Heart left ventricle (tissue), 16 donors: ENCODE data around the gene SPATC1L. TPM values are rescaled to one million over a fixed set of nuclear protein-coding genes. Genes with fewer than 3 reads are reported as not detected.

Experiments used
- ATAC-seq, 4 donors: fragments of 200-7000 bp; cut with Tn5 transposase; one replicate each; pipeline ENCODE4 v1.9.1; 2020 to 2022; ENCODE audit warnings: moderate library complexity in 4 of 4, mild to moderate bottlenecking in 3 of 4, moderate number of reproducible peaks in 1 of 4
- DNase-seq, 5 donors: peaks; one replicate each; pipeline ENCODE4 v3.0.0-alpha.2; 2020
- H3K27ac ChIP-seq, 12 donors: fragments of 200-600 bp; sonication (generic) in 4 of 12; one replicate each; pipeline versions ENCODE4 v1.5.0 to v1.8.0; 2016 to 2022; ENCODE audit warnings: mild to moderate bottlenecking in 2 of 12
- H3K27me3 ChIP-seq, 9 donors: fragments of 200-600 bp; sonication (generic) in 2 of 9; one replicate each; pipeline versions ENCODE4 v1.5.1 to v1.8.0; 2016 to 2022; ENCODE audit warnings: mild to moderate bottlenecking in 3 of 9
- H3K36me3 ChIP-seq, 9 donors: fragments of 200-600 bp; sonication (generic) in 2 of 9; one replicate each; pipeline versions ENCODE4 v1.5.0 to v1.8.0; 2018 to 2022; ENCODE audit warnings: mild to moderate bottlenecking in 2 of 9
- H3K4me1 ChIP-seq, 12 donors: fragments of 200-600 bp; sonication (generic) in 4 of 12; one replicate each; pipeline versions ENCODE4 v1.5.0 to v1.8.0; 2016 to 2022; ENCODE audit warnings: mild to moderate bottlenecking in 3 of 12
- H3K4me3 ChIP-seq, 12 donors: fragments of 200-600 bp; sonication (generic) in 4 of 12; one replicate each; pipeline versions ENCODE4 v1.5.0 to v1.8.0; 2017 to 2022; ENCODE audit warnings: mild to moderate bottlenecking in 9 of 12, moderate library complexity in 4 of 12
- H3K9me3 ChIP-seq, 12 donors: fragments of 200-600 bp; sonication (generic) in 4 of 12; one replicate each; pipeline versions ENCODE4 v1.5.0 to v1.8.0; 2016 to 2022; ENCODE audit warnings: mild to moderate bottlenecking in 1 of 12
- POLR2A ChIP-seq, 2 donors: fragments of 450-650 bp; IDR thresholded peaks; one replicate each; pipeline ENCODE4 v1.6.1; 2017; ENCODE audit warnings: antibody characterized with exemption in 2 of 2, mild to moderate bottlenecking in 2 of 2, moderate library complexity in 2 of 2
- WGBS, 4 donors: extraction: QIAGEN DNeasy Blood & Tissue Kit in 2 of 4; methylation state at CpG; one replicate each; pipeline versions ENCODE4 v1.1.5 to v1.1.7; 2013 to 2018; 5-methylcytosine and 5-hydroxymethylcytosine counted together
- intact Hi-C, 10 donors: fragments of 100-400 bp; cut with DNase I; formaldehyde crosslinking; loops; one replicate each; pipeline versions ENCODE4 v1.11.1 to v1.14.2; 2022
- polyA plus RNA-seq, 2 donors: library from polyadenylated mRNA; stranded (reverse); fragments of 200-250 nt; gene quantifications; one replicate each; pipeline ENCODE4 v1.2.3, GENCODE V29; 2013
- total RNA-seq, 9 donors: library from RNA; depleted of rRNA in 2 of 9; stranded (reverse); fragments of >200 nt in 2 of 9; fragmentation: NEBNext Ultra II Directional in 3 of 9; extraction: Animal tissue kit (Norgen Biotek cat#: 25700) in 3 of 9; gene quantifications; one replicate each; pipeline versions ENCODE4 v1.1.0 to v1.2.4, GENCODE V29; 2016 to 2023
- TF ChIP-seq, protein P1 (sequence below), 12 donors: fragments of 200-600 bp; sonication (generic) in 4 of 12; IDR thresholded peaks; one replicate each; pipeline versions ENCODE4 v1.5.0 to v1.8.0; 2018 to 2022; ENCODE audit warnings: antibody characterized with exemption in 12 of 12, mild to moderate bottlenecking in 5 of 12
- donor health status: ischemic (EF 13 %, LVEDD 7.1; RV severe dilation, severe dysfunction).
- donor health status: healthy with polysubstance abuse.
- donor health status: DM: no; HTN: yes; CAD: no.
- donor health status: DM: no; HTN: no; CAD: no.
- donor health status: ischemic (EF 25% LVEDD 6.9; RV normal size, moderate dysfunction).
- donor health status: ischemic (EF 25% LVEDD 5.7; RV mildly dilated, moderate dysfunction).
- donor health status: healthy.
- donor health status: DM: yes; HTN: yes; CAD: no.
- donor health status: ischemic (EF 35%, LVEDD 5.7; RV mildly dilated, moderate dysfunction).
- donor health status: nonischemic (EF 11% LVEDD 7.7; RV severe dilation, severe dysfunction).
- donor health status: DM: yes; HTN: yes; CAD: no.
- donor health status: PGD.
- donor health status: ischemic (EF 29% LVEDD 5.4; RV normal size, mild dysfunction).
- donor health status: nonischemic (EF 23%, LVEDD 6.1; RV moderate dilation, normal function).

The SPATC1L gene
- total and polyA plus RNA-seq, 11 donors: 4.9 to 16.8 (median 10.6) TPM

DNA sequence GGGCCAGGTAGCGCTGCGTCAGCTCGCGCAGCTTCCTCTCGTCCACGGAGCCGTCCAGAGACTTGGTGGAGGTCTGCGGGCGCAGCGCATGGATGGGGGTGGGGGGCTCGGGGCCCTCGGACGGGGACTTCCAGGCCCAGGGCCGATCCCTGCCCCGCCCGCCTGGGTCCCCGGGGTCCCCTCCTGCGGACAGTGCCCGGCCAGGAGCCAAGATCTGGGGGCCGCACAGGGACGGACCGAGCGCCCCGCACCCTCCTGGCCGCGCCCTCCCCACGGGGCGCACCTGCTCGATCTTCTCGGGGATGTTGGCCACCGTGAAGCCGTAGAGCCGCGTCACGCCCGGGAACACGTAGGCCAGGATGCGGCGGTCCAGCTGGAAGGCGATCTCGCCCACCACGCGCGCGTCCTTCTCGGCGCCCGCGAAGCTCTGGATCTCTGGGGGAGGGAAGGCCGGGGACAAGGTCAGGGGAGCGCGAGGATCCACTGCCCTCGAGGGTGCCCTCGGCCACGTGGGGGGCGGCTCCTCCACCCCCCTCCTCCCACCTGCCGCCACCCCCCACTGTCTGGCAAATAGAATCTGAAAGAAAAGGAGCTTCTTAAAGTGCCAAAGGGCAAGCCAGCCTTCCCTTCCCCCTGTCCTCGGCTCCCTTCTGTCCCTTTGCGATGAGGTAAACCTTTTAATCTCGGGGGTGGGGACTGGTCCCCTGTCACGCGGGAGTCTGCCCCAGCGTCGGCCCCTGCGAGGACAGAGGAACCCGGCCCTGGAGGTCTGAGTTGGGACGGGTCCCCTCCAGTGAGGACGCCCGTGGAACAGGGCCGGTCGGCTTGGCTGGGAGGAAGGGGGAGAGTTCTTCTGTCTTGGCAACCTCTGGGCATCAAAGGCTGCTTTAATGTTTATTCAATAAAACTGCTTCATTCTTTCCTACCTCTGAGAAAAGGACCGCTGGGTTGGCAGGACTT, 22.3 kb downstream of the SPATC1L start:
- no peak overlapping the region for H3K27ac ChIP-seq
- peak overlapping the region in 2 of 12 donors; percentile 22 to 33 for H3K4me3 ChIP-seq
- DNase-seq (peak in 2 of 5 donors; percentile 3 to 39), ATAC-seq (peak in 1 of 4 donors; percentile 18)
- intact Hi-C loops: no loop called here
- 71 to 93% (median 85%) methylated on average over 35 to 72 of the region's 72 CpGs for WGBS, 4 donors
- no peaks in the 10 kb centered on the region for H3K9me3 ChIP-seq
- H3K36me3 ChIP-seq: peaks cover 0 to 9% (median 0%) of the 10 kb centered on the region in 9 donors
- TF ChIP-seq, protein P1, sequence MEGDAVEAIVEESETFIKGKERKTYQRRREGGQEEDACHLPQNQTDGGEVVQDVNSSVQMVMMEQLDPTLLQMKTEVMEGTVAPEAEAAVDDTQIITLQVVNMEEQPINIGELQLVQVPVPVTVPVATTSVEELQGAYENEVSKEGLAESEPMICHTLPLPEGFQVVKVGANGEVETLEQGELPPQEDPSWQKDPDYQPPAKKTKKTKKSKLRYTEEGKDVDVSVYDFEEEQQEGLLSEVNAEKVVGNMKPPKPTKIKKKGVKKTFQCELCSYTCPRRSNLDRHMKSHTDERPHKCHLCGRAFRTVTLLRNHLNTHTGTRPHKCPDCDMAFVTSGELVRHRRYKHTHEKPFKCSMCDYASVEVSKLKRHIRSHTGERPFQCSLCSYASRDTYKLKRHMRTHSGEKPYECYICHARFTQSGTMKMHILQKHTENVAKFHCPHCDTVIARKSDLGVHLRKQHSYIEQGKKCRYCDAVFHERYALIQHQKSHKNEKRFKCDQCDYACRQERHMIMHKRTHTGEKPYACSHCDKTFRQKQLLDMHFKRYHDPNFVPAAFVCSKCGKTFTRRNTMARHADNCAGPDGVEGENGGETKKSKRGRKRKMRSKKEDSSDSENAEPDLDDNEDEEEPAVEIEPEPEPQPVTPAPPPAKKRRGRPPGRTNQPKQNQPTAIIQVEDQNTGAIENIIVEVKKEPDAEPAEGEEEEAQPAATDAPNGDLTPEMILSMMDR (IDR thresholded peaks at IDR 0.05): no peak
- no peak for TF ChIP-seq POLR2A (IDR thresholded peaks at IDR 0.05)
- peaks cover 0 to 9% (median 0%) of the 10 kb centered on the region in 9 donors for H3K27me3 ChIP-seq
- H3K4me1 ChIP-seq: no peaks in the 10 kb centered on the region

DNA sequence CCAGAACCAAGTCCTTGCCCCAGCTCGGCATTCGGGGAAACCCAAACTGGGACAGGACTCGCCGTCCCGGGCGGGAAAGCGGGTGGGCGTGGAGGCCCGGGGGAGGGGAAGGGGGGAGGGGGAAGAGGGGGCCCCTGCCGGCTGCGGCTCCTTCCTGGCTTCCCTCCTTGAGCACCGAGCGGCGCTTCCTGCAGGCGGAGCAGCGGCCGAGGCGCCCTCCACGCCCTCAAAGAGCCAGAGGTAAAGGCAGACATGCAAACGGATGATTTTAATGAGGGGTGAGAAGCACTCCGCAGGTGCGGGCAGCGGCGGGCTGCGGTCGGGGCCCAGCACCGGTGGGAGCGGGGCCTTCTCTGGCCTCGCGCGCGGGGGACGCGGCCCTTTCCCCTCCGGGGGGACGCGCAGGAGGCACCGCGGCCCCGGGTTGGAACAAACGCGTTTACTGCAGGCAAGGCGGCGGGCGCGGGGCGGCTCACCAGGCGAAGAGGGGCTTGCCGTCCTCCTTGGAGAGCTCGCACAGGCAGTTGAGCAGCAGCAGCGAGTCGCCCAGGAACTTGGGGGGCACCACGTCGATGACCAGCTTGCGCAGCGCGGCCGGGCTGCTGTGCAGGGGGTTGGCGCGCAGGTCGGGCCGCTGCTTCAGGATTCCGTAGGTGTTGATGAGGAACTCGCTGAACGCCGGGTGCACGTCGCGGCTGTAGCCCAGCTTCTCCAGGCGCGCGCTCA, 23.2 kb downstream of the SPATC1L start:
- no peak for ATAC-seq
- no peaks in the 10 kb centered on the region for H3K4me1 ChIP-seq
- no peaks in the 10 kb centered on the region for H3K9me3 ChIP-seq
- peak; percentile 5 to 51 (median 17) for DNase-seq
- H3K27ac ChIP-seq: no peak overlapping the region
- no peak for TF ChIP-seq POLR2A (IDR thresholded peaks at IDR 0.05)
- TF ChIP-seq, protein P1 (IDR thresholded peaks at IDR 0.05): no peak
- peaks cover 0 to 9% (median 0%) of the 10 kb centered on the region in 9 donors for H3K36me3 ChIP-seq
- 61 to 94% (median 78%) methylated on average over 34 to 72 of the region's 72 CpGs for WGBS, 4 donors
- peaks cover 0 to 9% (median 0%) of the 10 kb centered on the region in 9 donors for H3K27me3 ChIP-seq
- intact Hi-C loops: no loop called here
- peak overlapping the region in 3 of 12 donors; percentile 20 to 33 (median 22) for H3K4me3 ChIP-seq

DNA sequence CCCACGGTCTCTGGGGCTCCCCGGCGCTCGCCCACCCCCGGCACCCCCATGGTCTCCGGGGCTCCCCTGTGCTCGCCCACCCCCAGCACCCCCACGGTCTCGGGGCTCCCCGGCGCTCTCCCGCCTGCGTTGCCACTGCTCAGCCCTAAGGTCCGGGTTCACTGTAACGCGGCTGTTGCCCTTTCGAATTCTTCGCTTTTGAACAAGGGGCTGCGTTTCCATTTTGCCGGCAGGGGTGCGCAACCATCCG, 23.7 kb downstream of the SPATC1L start:
- H3K9me3 ChIP-seq: no peaks in the 10 kb centered on the region
- H3K4me1 ChIP-seq: no peaks in the 10 kb centered on the region
- H3K27me3 ChIP-seq: peaks cover 0 to 9% (median 0%) of the 10 kb centered on the region in 9 donors
- intact Hi-C loops: no loop called here
- H3K36me3 ChIP-seq: peaks cover 0 to 9% (median 0%) of the 10 kb centered on the region in 9 donors
- WGBS, 4 donors: 89 to 95% (median 93%) methylated on average over 22 of the region's 22 CpGs
- ATAC-seq (no peak), DNase-seq (peak in 2 of 5 donors; percentile 6 to 20)
- H3K27ac ChIP-seq: no peak overlapping the region
- no peak overlapping the region for H3K4me3 ChIP-seq
- no peak for TF ChIP-seq POLR2A (IDR thresholded peaks at IDR 0.05)
- TF ChIP-seq, protein P1 (IDR thresholded peaks at IDR 0.05): no peak
